Astrocyte (in vitro differentiated cells and primary cell): ENCODE results near the gene PAH. TPM values are rescaled to one million over a fixed set of nuclear protein-coding genes. Genes with fewer than 3 reads are reported as not detected.

Experiments used
- DNase-seq: peaks from one replicate; pipeline ENCODE4 v3.0.0-alpha.2; 2010; ENCODE audit warnings: low read depth
- FAIRE-seq: peaks from 2 replicates; lab custom pipeline; 2011; peaks lifted over from hg19 to GRCh38; lab: Jason Lieb, UNC
- H2AFZ ChIP-seq: 2 replicates; pipeline ENCODE4 v1.6.0; 2012; ENCODE audit warnings: low read depth, low read length, inconsistent platforms
- H3K27ac ChIP-seq: 2 replicates; pipeline ENCODE4 v1.5.1; 2011; ENCODE audit warnings: low read depth, low read length, inconsistent platforms
- H3K27me3 ChIP-seq: 2 replicates; pipeline ENCODE4 v1.6.0; 2011; ENCODE audit warnings: low read length, inconsistent platforms; ENCODE audit not compliant: insufficient read depth
- H3K36me3 ChIP-seq: 2 replicates; pipeline ENCODE4 v1.5.1; 2011; ENCODE audit warnings: low read length, inconsistent platforms; ENCODE audit not compliant: insufficient read depth
- H3K4me1 ChIP-seq: 2 replicates; pipeline ENCODE4 v1.5.1; 2011; ENCODE audit warnings: low read length, inconsistent platforms; ENCODE audit not compliant: insufficient read depth
- H3K4me2 ChIP-seq: 2 replicates; pipeline ENCODE4 v1.6.0; 2012; ENCODE audit warnings: low read length, inconsistent platforms
- H3K4me3 ChIP-seq: 2 replicates; pipeline ENCODE4 v1.5.1; 2011; ENCODE audit warnings: low read depth, mild to moderate bottlenecking, low read length, inconsistent platforms; ENCODE audit not compliant: insufficient read depth
- H3K79me2 ChIP-seq: 2 replicates; pipeline ENCODE4 v1.6.0; 2012; ENCODE audit warnings: mild to moderate bottlenecking, low read length, inconsistent platforms; ENCODE audit not compliant: insufficient read depth
- H3K9ac ChIP-seq: 2 replicates; pipeline ENCODE4 v1.6.0; 2012; ENCODE audit warnings: mild to moderate bottlenecking, low read length, inconsistent platforms
- H3K9me3 ChIP-seq: 2 replicates; pipeline ENCODE4 v1.5.1; 2012; ENCODE audit warnings: low read depth, mild to moderate bottlenecking, low read length, inconsistent platforms; ENCODE audit not compliant: insufficient read depth
- H4K20me1 ChIP-seq: 2 replicates; pipeline ENCODE4 v1.6.0; 2012; ENCODE audit warnings: low read length, inconsistent platforms; ENCODE audit not compliant: insufficient read depth
- H3K27ac Mint-ChIP-seq: one replicate; pipeline ENCODE4 v1.8.0; 2021; ENCODE audit warnings: mild to moderate bottlenecking, mixed read lengths; ENCODE audit not compliant: unreplicated experiment
- H3K27me3 Mint-ChIP-seq: one replicate; pipeline ENCODE4 v1.8.0; 2021; ENCODE audit warnings: low read depth, mixed read lengths; ENCODE audit not compliant: unreplicated experiment
- H3K36me3 Mint-ChIP-seq: one replicate; pipeline ENCODE4 v1.8.0; 2021; ENCODE audit warnings: low read depth, mixed read lengths; ENCODE audit not compliant: unreplicated experiment
- H3K4me1 Mint-ChIP-seq: one replicate; pipeline ENCODE4 v1.8.0; 2021; ENCODE audit warnings: low read depth, mixed read lengths; ENCODE audit not compliant: unreplicated experiment
- H3K4me3 Mint-ChIP-seq: one replicate; pipeline ENCODE4 v1.8.0; 2021; ENCODE audit warnings: mild to moderate bottlenecking, moderate library complexity, mixed read lengths; ENCODE audit not compliant: unreplicated experiment
- H3K9me3 Mint-ChIP-seq: one replicate; pipeline ENCODE4 v1.8.0; 2021; ENCODE audit warnings: mild to moderate bottlenecking, mixed read lengths; ENCODE audit not compliant: unreplicated experiment
- CTCF ChIP-seq: IDR thresholded peaks from 2 replicates; pipeline ENCODE4 v1.5.1; 2011; ENCODE audit warnings: low read depth, mild to moderate bottlenecking, inconsistent platforms, low read length, moderate library complexity; ENCODE audit not compliant: insufficient read depth
- EZH2 ChIP-seq: IDR thresholded peaks from 2 replicates; pipeline ENCODE4 v1.6.1; 2012; ENCODE audit warnings: mild to moderate bottlenecking, low read length, inconsistent platforms; ENCODE audit not compliant: insufficient read depth
- total RNA-seq: library from RNA; stranded (reverse); gene quantifications from 2 replicates; pipeline ENCODE4 v1.2.1, GENCODE V29; 2021

The PAH gene
- total RNA-seq, 1 donor from 2014 or later, result not detected

DNA sequence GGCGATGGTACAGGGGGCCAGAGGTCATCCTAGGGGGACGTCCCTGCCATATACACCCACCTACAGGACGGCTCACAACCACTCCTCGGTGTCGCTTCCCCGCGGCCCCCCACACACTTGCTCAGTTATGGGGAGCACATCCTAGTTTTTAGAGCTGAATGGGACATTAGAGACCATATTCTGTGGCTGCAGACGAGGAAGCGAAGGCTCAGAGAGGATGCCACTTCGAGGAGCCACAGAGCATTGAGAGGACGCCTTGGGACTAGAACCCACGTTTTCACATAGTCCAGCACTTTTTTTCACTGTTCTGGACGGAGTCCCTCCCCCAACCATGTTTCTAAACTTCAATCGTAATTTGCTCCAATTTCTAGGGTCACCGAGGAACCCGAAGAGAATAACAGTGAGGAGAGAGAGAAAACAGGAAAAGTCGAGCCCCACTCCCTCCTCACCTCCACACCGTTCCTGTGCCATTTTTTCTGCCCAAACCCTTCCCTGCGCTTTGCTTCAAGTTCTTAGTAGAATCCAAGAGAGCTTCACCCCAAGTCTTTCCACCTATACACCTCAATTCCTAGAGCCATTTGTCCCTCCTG lies 39.8 kb upstream of the PAH start:
- Histone ChIP-seq H3K4me1 (no peaks in the 10 kb centered on the region), H3K9ac (no peak overlapping the region), H4K20me1 (no peaks in the 10 kb centered on the region), H2AFZ (no peak overlapping the region), H3K4me2 (peak overlapping the region; percentile 22), H3K36me3 (no peaks in the 10 kb centered on the region), H3K27me3 (peaks cover 78% of the 10 kb centered on the region), H3K9me3 (no peaks in the 10 kb centered on the region), H3K4me3 (no peak overlapping the region), H3K79me2 (no peaks in the 10 kb centered on the region), H3K27ac (no peak overlapping the region)
- Mint-ChIP-seq H3K27ac (no peak overlapping the region), H3K9me3 (peaks cover 6% of the 10 kb centered on the region), H3K27me3 (peaks cover 84% of the 10 kb centered on the region), H3K4me3 (peak overlapping the region; percentile 82), H3K4me1 (peaks cover 5% of the 10 kb centered on the region), H3K36me3 (peaks cover under 1% of the 10 kb centered on the region)
- FAIRE-seq (no peak), DNase-seq (no peak)
- peak; percentile 17 for TF ChIP-seq EZH2
- no peak for TF ChIP-seq CTCF

DNA sequence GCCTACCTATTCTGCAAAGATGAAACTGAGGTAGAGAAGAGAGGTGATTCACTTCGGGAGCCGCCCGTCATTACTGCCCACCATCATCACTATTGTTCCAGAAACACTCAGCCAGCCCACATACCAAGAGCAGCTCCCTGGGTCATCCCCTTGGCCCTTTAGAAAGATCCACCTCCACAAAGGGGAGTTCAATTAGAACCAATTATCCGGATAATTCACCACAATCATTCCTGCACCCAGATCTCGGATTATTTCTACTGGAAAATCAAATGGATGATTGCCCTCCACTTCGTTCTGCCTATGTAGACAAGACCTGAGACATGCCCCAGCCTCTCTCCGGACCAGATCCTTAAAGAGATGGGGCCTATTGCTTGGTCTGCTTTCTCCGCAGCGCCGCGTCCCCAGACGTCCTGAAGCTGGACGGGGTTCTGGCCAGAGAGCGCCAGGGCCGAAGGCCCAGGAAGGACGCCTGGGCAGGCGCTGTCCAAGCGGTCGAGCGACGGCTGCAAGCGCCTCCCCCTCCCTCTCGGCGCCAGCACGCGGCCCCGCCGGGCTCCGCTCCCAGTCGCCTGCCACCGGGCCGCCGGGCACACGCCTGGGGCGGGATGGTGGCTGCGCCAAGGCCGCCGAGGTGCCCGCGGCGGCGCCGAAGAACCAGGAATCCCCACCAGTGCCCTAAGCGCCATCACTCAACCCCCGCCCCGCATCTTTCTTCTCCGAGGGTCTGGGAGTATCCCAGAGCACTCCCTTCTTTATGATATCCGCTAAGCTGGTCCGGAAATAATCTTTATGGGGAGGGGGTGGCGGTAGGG lies 39.1 kb upstream of the PAH start:
- H3K27me3 ChIP-seq, result peaks cover 77% of the 10 kb centered on the region

More for the DNA sequence above, 39.1 kb upstream of the PAH start:
- Histone ChIP-seq H3K9ac (no peak overlapping the region), H3K4me3 (no peak overlapping the region), H3K4me1 (no peaks in the 10 kb centered on the region), H3K4me2 (no peak overlapping the region), H3K36me3 (no peaks in the 10 kb centered on the region), H3K9me3 (no peaks in the 10 kb centered on the region), H3K27ac (no peak overlapping the region), H3K79me2 (no peaks in the 10 kb centered on the region), H2AFZ (no peak overlapping the region), H4K20me1 (no peaks in the 10 kb centered on the region)
- H3K27me3 Mint-ChIP-seq, result peaks cover 84% of the 10 kb centered on the region
- no peak overlapping the region for H3K27ac Mint-ChIP-seq
- peaks cover 5% of the 10 kb centered on the region for H3K4me1 Mint-ChIP-seq
- peak overlapping the region; percentile 27 for H3K4me3 Mint-ChIP-seq
- H3K9me3 Mint-ChIP-seq, result peaks cover 6% of the 10 kb centered on the region
- H3K36me3 Mint-ChIP-seq, result peaks cover 3% of the 10 kb centered on the region
- TF ChIP-seq EZH2 (peak; percentile 36), CTCF (no peak)
- DNase-seq (no peak), FAIRE-seq (no peak)
